ENCODE results near the gene SLC2A11. TPM values are rescaled to one million over a fixed set of nuclear protein-coding genes. Genes with fewer than 3 reads are reported as not detected.

SLC2A11 gene
- total RNA-seq, 4 donors from 2014 or later = 17.5 to 30.0 (median 24.3) TPM

DNA sequence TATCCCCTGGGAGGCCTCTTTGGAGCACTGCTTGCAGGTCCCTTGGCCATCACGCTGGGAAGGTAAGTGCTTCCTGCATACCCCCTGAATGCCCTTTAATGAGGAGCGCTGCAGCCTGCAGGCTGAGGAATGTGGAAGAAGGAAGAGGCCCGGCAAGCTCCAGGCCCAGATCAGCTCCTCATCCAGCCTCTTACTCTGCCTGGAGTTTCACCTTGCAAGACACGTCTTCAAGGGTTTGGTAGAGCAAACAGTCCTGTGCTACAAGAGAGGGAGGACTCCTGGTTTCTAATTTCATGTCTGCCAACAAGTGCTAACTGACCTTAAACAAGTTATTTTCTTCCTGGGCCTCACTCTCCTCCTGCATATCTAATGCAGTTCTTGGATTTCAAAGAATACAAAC, 10.9 kb downstream of the SLC2A11 start:
- Histone ChIP-seq H3K4me3 (replicated peaks in 1 of 3) (no peak overlapping the region), H3K27me3 (no peaks in the 10 kb centered on the region), H3K36me3 (peaks cover 0 to 23% of the 10 kb centered on the region in 2 donors), H3K9me3 (no peaks in the 10 kb centered on the region), H3K4me1 (no peaks in the 10 kb centered on the region), H3K27ac (no peak overlapping the region)
- intact Hi-C loops (cut with DNase I) = no loop called here
- WGBS, 2 donors = 68 to 87% methylated on average over 4 of the region's 4 CpGs
- TF ChIP-seq, protein P1, sequence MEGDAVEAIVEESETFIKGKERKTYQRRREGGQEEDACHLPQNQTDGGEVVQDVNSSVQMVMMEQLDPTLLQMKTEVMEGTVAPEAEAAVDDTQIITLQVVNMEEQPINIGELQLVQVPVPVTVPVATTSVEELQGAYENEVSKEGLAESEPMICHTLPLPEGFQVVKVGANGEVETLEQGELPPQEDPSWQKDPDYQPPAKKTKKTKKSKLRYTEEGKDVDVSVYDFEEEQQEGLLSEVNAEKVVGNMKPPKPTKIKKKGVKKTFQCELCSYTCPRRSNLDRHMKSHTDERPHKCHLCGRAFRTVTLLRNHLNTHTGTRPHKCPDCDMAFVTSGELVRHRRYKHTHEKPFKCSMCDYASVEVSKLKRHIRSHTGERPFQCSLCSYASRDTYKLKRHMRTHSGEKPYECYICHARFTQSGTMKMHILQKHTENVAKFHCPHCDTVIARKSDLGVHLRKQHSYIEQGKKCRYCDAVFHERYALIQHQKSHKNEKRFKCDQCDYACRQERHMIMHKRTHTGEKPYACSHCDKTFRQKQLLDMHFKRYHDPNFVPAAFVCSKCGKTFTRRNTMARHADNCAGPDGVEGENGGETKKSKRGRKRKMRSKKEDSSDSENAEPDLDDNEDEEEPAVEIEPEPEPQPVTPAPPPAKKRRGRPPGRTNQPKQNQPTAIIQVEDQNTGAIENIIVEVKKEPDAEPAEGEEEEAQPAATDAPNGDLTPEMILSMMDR (IDR thresholded peaks at IDR 0.05) = no peak
- TF ChIP-seq POLR2A (IDR thresholded peaks at IDR 0.05) = no peak
- no peak for DNase-seq

DNA sequence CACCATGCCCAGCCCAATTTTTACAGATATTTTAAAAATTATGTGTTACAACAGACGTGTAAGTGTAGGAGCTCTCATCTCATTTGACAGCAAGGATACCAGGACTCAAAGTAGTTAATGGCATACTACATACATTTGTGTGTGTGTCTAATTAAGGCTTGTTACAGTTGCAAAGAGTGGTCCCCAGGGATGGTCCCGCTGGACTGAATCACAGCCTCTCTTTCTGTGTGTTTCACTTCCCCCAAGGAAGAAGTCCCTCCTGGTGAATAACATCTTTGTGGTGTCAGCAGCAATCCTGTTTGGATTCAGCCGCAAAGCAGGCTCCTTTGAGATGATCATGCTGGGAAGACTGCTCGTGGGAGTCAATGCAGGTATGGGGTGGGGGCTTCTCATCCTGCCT, 17.2 kb downstream of the SLC2A11 start:
- Histone ChIP-seq H3K4me3 (replicated peaks in 1 of 3) (no peak overlapping the region), H3K9me3 (no peaks in the 10 kb centered on the region), H3K4me1 (no peaks in the 10 kb centered on the region), H3K27me3 (no peaks in the 10 kb centered on the region), H3K36me3 (peaks cover 0 to 11% of the 10 kb centered on the region in 2 donors), H3K27ac (no peak overlapping the region)
- 95 to 97% methylated on average over 4 of the region's 4 CpGs for WGBS, 2 donors
- intact Hi-C loops (cut with DNase I) = no loop called here
- no peak for DNase-seq
- TF ChIP-seq POLR2A (IDR thresholded peaks at IDR 0.05) = no peak
- TF ChIP-seq, protein P1 (IDR thresholded peaks at IDR 0.05) = no peak

GRCh38 chr22:23875801-23876200, 18.1 kb downstream of the SLC2A11 start:
- Histone ChIP-seq H3K4me1 (no peaks in the 10 kb centered on the region), H3K4me3 (replicated peaks in 1 of 3) (no peak overlapping the region), H3K27me3 (no peaks in the 10 kb centered on the region), H3K9me3 (no peaks in the 10 kb centered on the region), H3K27ac (no peak overlapping the region), H3K36me3 (peaks cover 0 to 7% of the 10 kb centered on the region in 2 donors)
- no peak for DNase-seq
- WGBS, 2 donors = 89 to 100% methylated on average over 2 of the region's 2 CpGs
- TF ChIP-seq POLR2A (IDR thresholded peaks at IDR 0.05) = no peak
- TF ChIP-seq, protein P1 (IDR thresholded peaks at IDR 0.05) = no peak
- intact Hi-C loops (cut with DNase I) = no loop called here

- TF ChIP-seq, protein P1 (IDR thresholded peaks at IDR 0.05) = no peak
- TF ChIP-seq POLR2A (IDR thresholded peaks at IDR 0.05) = no peak
- Histone ChIP-seq H3K27ac (no peak overlapping the region), H3K36me3 (peaks cover 0 to 7% of the 10 kb centered on the region in 2 donors), H3K9me3 (no peaks in the 10 kb centered on the region), H3K4me1 (no peaks in the 10 kb centered on the region), H3K27me3 (no peaks in the 10 kb centered on the region), H3K4me3 (replicated peaks in 1 of 3) (no peak overlapping the region)
- DNase-seq = no peak
- intact Hi-C loops (cut with DNase I) = no loop called here
- WGBS, 2 donors = 93 to 100% methylated on average over 8 of the region's 8 CpGs
These were observed 19.9 kb downstream of the SLC2A11 start for GRCh38 chr22:23877566-23877965.

DNA sequence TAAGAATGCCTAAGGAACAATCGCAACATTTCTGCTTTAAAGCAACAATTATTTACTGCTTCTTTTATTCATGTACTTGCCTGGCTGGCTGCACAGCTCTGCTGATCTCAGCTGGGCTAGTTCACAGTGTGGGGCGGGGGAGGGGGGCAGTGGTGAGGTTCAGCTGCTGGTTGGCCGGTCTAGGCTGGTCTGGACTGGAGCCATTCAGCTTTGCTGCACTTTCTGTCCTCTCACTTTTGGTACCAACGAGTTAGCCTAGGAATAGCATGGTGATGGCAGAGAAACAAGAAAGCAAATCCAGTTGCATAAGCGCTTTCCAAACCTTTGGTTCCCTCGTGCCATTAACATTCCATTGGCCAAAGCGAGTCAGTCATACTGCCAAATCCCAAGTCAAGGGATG, 20.5 kb downstream of the SLC2A11 start:
- Histone ChIP-seq H3K4me1 (no peaks in the 10 kb centered on the region), H3K27ac (no peak overlapping the region), H3K9me3 (no peaks in the 10 kb centered on the region), H3K27me3 (no peaks in the 10 kb centered on the region), H3K4me3 (replicated peaks in 1 of 3) (no peak overlapping the region), H3K36me3 (peaks cover 0 to 7% of the 10 kb centered on the region in 2 donors)
- 86 to 88% methylated on average over 7 of the region's 7 CpGs for WGBS, 2 donors
- peak; percentile 20 to 24 for DNase-seq
- intact Hi-C loops (cut with DNase I) = no loop called here
- no peak for TF ChIP-seq POLR2A (IDR thresholded peaks at IDR 0.05)
- TF ChIP-seq, protein P1 (IDR thresholded peaks at IDR 0.05) = no peak

Measured in thyroid gland (tissue), 4 donors.